H1 (cell line): Measurements from ENCODE around the gene KRT32. TPM values are rescaled to one million over a fixed set of nuclear protein-coding genes. Genes with fewer than 3 reads are reported as not detected.

Experiments
- CHD7 ChIP-seq: fragments of 300-600 bp; sonication (generic); IDR thresholded peaks from 2 replicates; pipeline ENCODE4 v1.7.1; 2012; ENCODE audit warnings: low read length, moderate library complexity, mild to moderate bottlenecking, inconsistent platforms; ENCODE audit not compliant: insufficient replicate concordance
- polyA plus RNA-seq, 7 experiments: library from polyadenylated mRNA; depleted of rRNA in 3 of 7; stranded (reverse) in 5 of 7; unstranded in 2 of 7; fragments of >200 nt in 5 of 7; fragments of 200-250 nt in 2 of 7; gene quantifications; 1 replicate in 5 of 7; 2 replicates in 1 of 7; 4 replicates in 1 of 7; pipeline versions ENCODE4 v1.2.1 to v1.2.3, GENCODE V29; 2011 to 2013; ENCODE audit warnings: missing spikeins in 2 of 7, mixed read lengths in 2 of 7
- total RNA-seq: library from RNA; stranded (reverse); fragmentation: NEBNext Ultra II Directional; extraction: Animal tissue kit (Norgen Biotek cat#: 25700); gene quantifications from 2 replicates; pipeline ENCODE4 v1.2.1, GENCODE V29; 2021

The KRT32 gene
- total and polyA plus RNA-seq, 2 of the 8 experiments (the other 6 are each of a cell fraction or from before 2014, with no cell fraction given) = not detected

DNA sequence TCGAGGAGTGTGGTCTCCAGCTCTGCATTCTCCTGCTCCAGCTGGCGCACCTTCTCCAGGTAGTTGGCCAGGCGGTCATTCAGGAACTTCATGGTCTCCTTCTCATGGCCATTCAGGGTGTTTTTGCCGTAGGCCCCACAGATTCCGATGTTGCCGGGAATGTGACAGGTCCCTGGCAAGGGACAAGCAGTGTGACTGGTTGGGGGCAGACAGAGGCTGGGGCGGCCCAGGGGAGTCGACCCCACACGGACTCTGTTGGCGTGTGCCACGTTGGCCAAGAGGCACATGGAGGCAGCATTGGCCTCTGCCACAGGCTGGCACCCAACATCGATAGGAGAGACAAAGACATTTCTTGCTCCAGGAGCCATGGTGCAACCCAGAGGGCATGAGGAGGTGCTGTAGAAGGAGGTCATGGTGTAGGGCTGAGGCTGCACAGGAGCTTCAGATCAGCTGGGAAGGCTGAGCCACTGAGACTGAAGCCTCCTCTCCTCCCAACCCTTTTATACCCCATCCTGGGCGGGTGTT is 43.0 kb downstream of the KRT32 start, which contains the start of gene KRT37 (continued):
- no peak for TF ChIP-seq CHD7
